ENCODE measurements around the gene GABRB1. TPM values are rescaled to one million over a fixed set of nuclear protein-coding genes. Genes with fewer than 3 reads are reported as not detected.

Gene GABRB1
- not detected for total RNA-seq
- not detected for total RNA-seq (2013)
- total RNA-seq = 0 reads per million in 29 experiments

GRCh38 chr4:47031011-47031678, at the start of gene GABRB1:
TSS of gene GABRB1 (plus strand) at chr4:47031567.
- Mint-ChIP-seq H3K27me3 (peaks cover 42 to 44% of the 10 kb centered on the region in 2 donors), H3K4me3 (peak within 1 kb of the TSS; percentile 55 to 80 (median 71)), H3K4me1 (peaks cover 15 to 23% (median 17%) of the 10 kb centered on the region in 3 donors), H3K9me3 (no peaks in the 10 kb centered on the region), H3K27ac (peak within 1 kb of the TSS in 1 of 2 donors; percentile 45), H3K36me3 (no peaks in the 10 kb centered on the region)
- POLR2A ChIA-PET = no interaction called here
- peak in 2 of 4 experiments; percentile 26 to 32 for ATAC-seq (replicated peaks in 1 of 4)
- Histone ChIP-seq H3K36me3 (ENCODE audit: control insufficient read depth in 2 of 2, extremely low read depth in 1 of 2, insufficient read depth in 1 of 2, low read length in 1 of 2) (no peaks in the 10 kb centered on the region), H3K27me3 (replicated peaks in 1 of 2; ENCODE audit: control insufficient read depth in 2 of 2, extremely low read depth in 1 of 2, insufficient read depth in 2 of 2, low read length in 1 of 2) (peaks cover 14 to 22% of the 10 kb centered on the region in 2 experiments), H3K27ac (ENCODE audit: low read length) (no peak within 1 kb of the TSS), H3K4me1 (ENCODE audit: control insufficient read depth in 1 of 2, extremely low read depth in 1 of 2, insufficient read depth in 2 of 2, low read length in 2 of 2) (peaks cover 0 to 20% of the 10 kb centered on the region in 2 experiments), H3K9me3 (no peaks in the 10 kb centered on the region), H3K4me3 (ENCODE audit: control insufficient read depth in 1 of 2, extremely low read depth in 1 of 2, low read length in 1 of 2) (peak within 1 kb of the TSS; percentile 23 to 38)
- peak in 4 of 35 experiments; percentile 0 to 19 (median 7) for DNase-seq
- CTCF ChIA-PET = no interaction called here
- whole genome bisulfite sequencing (ENCODE audit: insufficient coverage) = 19% methylated on average over 14 of the region's 20 CpGs

GRCh38 chr4:46984781-46985180, 46.6 kb upstream of the GABRB1 start:
- CTCF ChIA-PET = no interaction called here
- no peaks in the 10 kb centered on the region for H3K4me1 Mint-ChIP-seq
- no peak overlapping the region for H3K4me3 Mint-ChIP-seq

GRCh38 chr4:46986922-46987638, 44.3 kb upstream of the GABRB1 start:
- peaks cover 13 to 16% of the 10 kb centered on the region in 2 donors for H3K27me3 Mint-ChIP-seq
- 60% methylated on average over 3 of the region's 3 CpGs for WGBS (ENCODE audit: insufficient coverage)
- H3K9me3 ChIP-seq = no peaks in the 10 kb centered on the region
- POLR2A ChIA-PET = no interaction called here
- ATAC-seq (replicated peaks in 1 of 4) = no peak
- no peak overlapping the region for H3K4me3 Mint-ChIP-seq
- no peaks in the 10 kb centered on the region for H3K36me3 ChIP-seq (ENCODE audit: control insufficient read depth in 2 of 2, extremely low read depth in 1 of 2, insufficient read depth in 1 of 2, low read length in 1 of 2)
- CTCF ChIA-PET = no interaction called here
- H3K36me3 Mint-ChIP-seq = no peaks in the 10 kb centered on the region
- H3K4me3 ChIP-seq (ENCODE audit: control insufficient read depth in 1 of 2, extremely low read depth in 1 of 2, low read length in 1 of 2) = no peak overlapping the region
- no peak for DNase-seq
- H3K4me1 Mint-ChIP-seq = peaks cover under 1 to 1% (median 1%) of the 10 kb centered on the region in 3 donors
- H3K9me3 Mint-ChIP-seq = no peaks in the 10 kb centered on the region
- no peaks in the 10 kb centered on the region for H3K4me1 ChIP-seq (ENCODE audit: control insufficient read depth in 1 of 2, extremely low read depth in 1 of 2, insufficient read depth in 2 of 2, low read length in 2 of 2)
- H3K27ac ChIP-seq (ENCODE audit: low read length) = no peak overlapping the region
- H3K27ac Mint-ChIP-seq = no peak overlapping the region
- H3K27me3 ChIP-seq (replicated peaks in 1 of 2; ENCODE audit: control insufficient read depth in 2 of 2, extremely low read depth in 1 of 2, insufficient read depth in 2 of 2, low read length in 1 of 2) = no peaks in the 10 kb centered on the region

More at GRCh38 chr4:46984781-46985180, 46.6 kb upstream of the GABRB1 start:
- Histone ChIP-seq H3K4me1 (ENCODE audit: control insufficient read depth in 1 of 2, extremely low read depth in 1 of 2, insufficient read depth in 2 of 2, low read length in 2 of 2) (no peaks in the 10 kb centered on the region), H3K9me3 (no peaks in the 10 kb centered on the region), H3K27me3 (replicated peaks in 1 of 2; ENCODE audit: control insufficient read depth in 2 of 2, extremely low read depth in 1 of 2, insufficient read depth in 2 of 2, low read length in 1 of 2) (no peaks in the 10 kb centered on the region), H3K36me3 (ENCODE audit: control insufficient read depth in 2 of 2, extremely low read depth in 1 of 2, insufficient read depth in 1 of 2, low read length in 1 of 2) (no peaks in the 10 kb centered on the region), H3K4me3 (ENCODE audit: control insufficient read depth in 1 of 2, extremely low read depth in 1 of 2, low read length in 1 of 2) (no peak overlapping the region), H3K27ac (ENCODE audit: low read length) (no peak overlapping the region)
- peaks cover 5 to 6% of the 10 kb centered on the region in 2 donors for H3K27me3 Mint-ChIP-seq
- no peak overlapping the region for H3K27ac Mint-ChIP-seq
- POLR2A ChIA-PET = no interaction called here
- peaks cover 0 to 5% (median 0%) of the 10 kb centered on the region in 3 donors for H3K9me3 Mint-ChIP-seq
- H3K36me3 Mint-ChIP-seq = no peaks in the 10 kb centered on the region
- DNase-seq (no peak), ATAC-seq (replicated peaks in 1 of 4) (no peak)
- no CpG with 5 or more reads among the region's 1 CpG for WGBS (ENCODE audit: insufficient coverage)

DNA sequence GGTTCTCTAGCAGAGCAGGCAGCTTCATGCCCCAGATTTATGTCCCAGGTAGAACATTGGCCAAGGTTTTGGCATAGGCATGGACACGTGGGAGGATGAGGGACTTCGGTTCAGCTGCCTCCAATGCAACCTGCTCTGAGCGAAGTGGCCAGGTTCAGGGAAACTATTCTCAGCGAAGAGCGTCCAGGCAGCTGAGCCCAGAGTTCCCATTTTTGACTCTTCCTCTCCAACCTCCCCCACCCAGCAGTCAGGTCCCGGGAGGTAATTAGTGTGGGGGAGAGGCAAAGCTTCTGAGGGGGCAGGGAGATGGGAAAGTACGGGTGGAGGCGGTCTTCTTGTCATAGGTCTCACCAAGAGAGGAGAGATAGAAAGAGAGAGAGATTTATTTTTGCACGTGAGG, 39.0 kb upstream of the GABRB1 start:
- H3K4me1 ChIP-seq (ENCODE audit: control insufficient read depth in 1 of 2, extremely low read depth in 1 of 2, insufficient read depth in 2 of 2, low read length in 2 of 2) = peaks cover 0 to 11% of the 10 kb centered on the region in 2 experiments
- Mint-ChIP-seq H3K27me3 (peaks cover 44 to 48% of the 10 kb centered on the region in 2 donors), H3K36me3 (no peaks in the 10 kb centered on the region), H3K4me1 (peaks cover 17 to 24% (median 21%) of the 10 kb centered on the region in 3 donors), H3K9me3 (no peaks in the 10 kb centered on the region), H3K27ac (no peak overlapping the region), H3K4me3 (peak overlapping the region in 1 of 3 donors; percentile 58)
- POLR2A ChIA-PET = no interaction called here
- H3K27me3 ChIP-seq (replicated peaks in 1 of 2; ENCODE audit: control insufficient read depth in 2 of 2, extremely low read depth in 1 of 2, insufficient read depth in 2 of 2, low read length in 1 of 2) = peaks cover 6 to 25% of the 10 kb centered on the region in 2 experiments
- no peaks in the 10 kb centered on the region for H3K36me3 ChIP-seq (ENCODE audit: control insufficient read depth in 2 of 2, extremely low read depth in 1 of 2, insufficient read depth in 1 of 2, low read length in 1 of 2)
- no peaks in the 10 kb centered on the region for H3K9me3 ChIP-seq
- ATAC-seq (replicated peaks in 1 of 4) (no peak), DNase-seq (no peak)
- no peak overlapping the region for H3K4me3 ChIP-seq (ENCODE audit: control insufficient read depth in 1 of 2, extremely low read depth in 1 of 2, low read length in 1 of 2)
- WGBS (ENCODE audit: insufficient coverage) = 0% methylated on average over 1 of the region's 9 CpGs
- CTCF ChIA-PET = no interaction called here
- no peak overlapping the region for H3K27ac ChIP-seq (ENCODE audit: low read length)

DNA sequence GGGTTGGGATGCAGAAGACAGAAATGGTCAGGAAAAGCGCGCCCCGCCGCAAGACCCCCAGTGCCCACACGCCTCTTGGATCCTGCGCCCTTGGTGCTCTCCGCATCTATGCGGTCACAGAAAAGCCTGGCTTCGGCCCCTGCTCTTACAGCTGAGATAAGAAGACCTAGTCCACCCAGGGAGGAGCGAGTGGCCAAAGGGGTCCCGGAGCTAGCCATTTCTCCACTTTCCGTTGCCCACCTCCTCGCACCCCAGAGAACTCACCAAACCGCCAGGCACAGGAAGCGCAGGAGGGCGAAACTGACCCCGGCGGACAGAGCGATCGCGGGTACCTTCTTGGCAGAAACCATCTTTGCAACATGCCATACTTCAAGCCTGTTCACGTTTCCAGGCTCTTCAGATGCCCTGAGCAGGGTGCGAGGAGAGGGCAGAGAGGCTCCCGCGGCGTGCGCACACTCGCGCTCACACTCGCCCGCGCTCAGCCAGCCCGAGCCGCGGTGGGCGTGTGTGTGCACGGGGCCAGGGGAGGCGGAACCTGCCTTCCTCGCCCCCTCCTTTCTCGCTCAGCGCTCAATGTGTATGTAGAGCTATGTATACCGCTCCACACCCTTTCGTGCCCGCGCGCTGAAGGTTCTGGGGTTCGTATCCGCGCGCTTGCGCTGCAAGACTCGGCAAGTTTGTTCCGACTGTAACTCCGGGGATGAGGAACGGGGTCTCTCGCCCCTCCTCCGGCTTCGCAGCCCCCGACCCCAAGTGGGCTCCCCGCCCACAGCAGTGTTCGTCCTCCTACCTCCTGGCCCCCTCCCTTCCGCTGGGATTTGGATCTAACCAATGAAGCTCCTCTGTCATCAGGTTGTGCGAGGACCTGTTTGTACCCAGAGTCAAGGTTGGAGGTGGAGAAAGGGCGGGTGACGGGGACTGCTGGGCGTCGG, 38.0 kb upstream of the GABRB1 start, which contains the start of gene GABRA4:
GABRA4 (minus strand) TSS at position 507 of the 932 bp plus-strand sequence; CDS start at position 350, 157 bp downstream.
- H3K9me3 ChIP-seq = no peaks in the 10 kb centered on the region
- ChIA-PET POLR2A (no interaction called here), CTCF (interaction anchor here in 1 of 2 donors (0.6 kb wide), 1 partner anchor 1540 kb away, joined by 3 read pairs; no protein-coding TSS in a partner anchor)
- H3K27ac Mint-ChIP-seq = no peak within 1 kb of the TSS
- ATAC-seq (replicated peaks in 1 of 4) = no peak
- no peaks in the 10 kb centered on the region for H3K36me3 ChIP-seq (ENCODE audit: control insufficient read depth in 2 of 2, extremely low read depth in 1 of 2, insufficient read depth in 1 of 2, low read length in 1 of 2)
- H3K36me3 Mint-ChIP-seq = no peaks in the 10 kb centered on the region
- no peaks in the 10 kb centered on the region for H3K9me3 Mint-ChIP-seq
- H3K4me1 Mint-ChIP-seq = peaks cover 17 to 24% (median 21%) of the 10 kb centered on the region in 3 donors
- H3K27me3 Mint-ChIP-seq = peaks cover 48 to 53% of the 10 kb centered on the region in 2 donors
- peaks cover 6 to 25% of the 10 kb centered on the region in 2 experiments for H3K27me3 ChIP-seq (replicated peaks in 1 of 2; ENCODE audit: control insufficient read depth in 2 of 2, extremely low read depth in 1 of 2, insufficient read depth in 2 of 2, low read length in 1 of 2)
- H3K4me1 ChIP-seq (ENCODE audit: control insufficient read depth in 1 of 2, extremely low read depth in 1 of 2, insufficient read depth in 2 of 2, low read length in 2 of 2) = peaks cover 0 to 11% of the 10 kb centered on the region in 2 experiments
- H3K27ac ChIP-seq (ENCODE audit: low read length) = no peak within 1 kb of the TSS
- H3K4me3 ChIP-seq (ENCODE audit: control insufficient read depth in 1 of 2, extremely low read depth in 1 of 2, low read length in 1 of 2) = no peak within 1 kb of the TSS
- H3K4me3 Mint-ChIP-seq = peak within 1 kb of the TSS; percentile 40 to 58 (median 44)
- no peak for DNase-seq
- WGBS (ENCODE audit: insufficient coverage) = 9% methylated on average over 36 of the region's 67 CpGs

GRCh38 chr4:46994007-46994405, 37.4 kb upstream of the GABRB1 start:
- 0% methylated on average over 3 of the region's 14 CpGs for WGBS (ENCODE audit: insufficient coverage)
- Mint-ChIP-seq H3K36me3 (no peaks in the 10 kb centered on the region), H3K4me3 (peak overlapping the region; percentile 34 to 58 (median 44)), H3K9me3 (no peaks in the 10 kb centered on the region), H3K4me1 (peaks cover 17 to 24% (median 21%) of the 10 kb centered on the region in 3 donors), H3K27ac (no peak overlapping the region), H3K27me3 (peaks cover 42 to 53% of the 10 kb centered on the region in 2 donors)
- ATAC-seq (replicated peaks in 1 of 4) (no peak), DNase-seq (no peak)
- H3K9me3 ChIP-seq = no peaks in the 10 kb centered on the region
- no peaks in the 10 kb centered on the region for H3K36me3 ChIP-seq (ENCODE audit: control insufficient read depth in 2 of 2, extremely low read depth in 1 of 2, insufficient read depth in 1 of 2, low read length in 1 of 2)
- no peak overlapping the region for H3K4me3 ChIP-seq (ENCODE audit: control insufficient read depth in 1 of 2, extremely low read depth in 1 of 2, low read length in 1 of 2)
- peaks cover 0 to 11% of the 10 kb centered on the region in 2 experiments for H3K4me1 ChIP-seq (ENCODE audit: control insufficient read depth in 1 of 2, extremely low read depth in 1 of 2, insufficient read depth in 2 of 2, low read length in 2 of 2)
- ChIA-PET POLR2A (no interaction called here), CTCF (interaction anchor here in 1 of 2 donors (0.6 kb wide), 1 partner anchor 1541 kb away, joined by 3 read pairs; no protein-coding TSS in a partner anchor)
- H3K27me3 ChIP-seq (replicated peaks in 1 of 2; ENCODE audit: control insufficient read depth in 2 of 2, extremely low read depth in 1 of 2, insufficient read depth in 2 of 2, low read length in 1 of 2) = peaks cover 6 to 25% of the 10 kb centered on the region in 2 experiments
- H3K27ac ChIP-seq (ENCODE audit: low read length) = no peak overlapping the region
